HepG2 (cell line): ENCODE data around the gene SYAP1. TPM values are rescaled to one million over a fixed set of nuclear protein-coding genes. Genes with fewer than 3 reads are reported as not detected.

Experiments used
- ATAD3A ChIP-seq: sonication (generic); formaldehyde crosslinking; IDR thresholded peaks from 2 replicates; pipeline ENCODE4 v1.4.0; 2020; ENCODE audit warnings: missing genetic modification reagents
- BRCA1 ChIP-seq: sonication (generic); formaldehyde crosslinking; IDR thresholded peaks from 2 replicates; pipeline ENCODE4 v1.4.0; 2020; ENCODE audit warnings: missing genetic modification reagents
- GABPB1 ChIP-seq: IDR thresholded peaks from 2 replicates; pipeline ENCODE4 v1.6.1; 2016; ENCODE audit warnings: mild to moderate bottlenecking, missing genetic modification reagents, moderate library complexity, missing compliant biosample characterization
- polyA plus RNA-seq, 8 experiments: library from polyadenylated mRNA; depleted of rRNA in 3 of 8; stranded (reverse) in 7 of 8; unstranded in 1 of 8; fragments of >200 nt; fragmentation: Illumina TruSeq in 4 of 8; extraction: Trizol in 4 of 8; gene quantifications; 2 replicates each; pipeline versions ENCODE4 v1.2.1 to v1.2.3, GENCODE V29; 2011 to 2016; ENCODE audit warnings: low read depth in 4 of 8, missing spikeins in 1 of 8, mixed read lengths in 1 of 8; ENCODE audit not compliant: insufficient read depth in 1 of 8
- total RNA-seq, 5 experiments: library from RNA; depleted of rRNA; stranded (reverse); fragments of >200 nt; fragmentation: Illumina TruSeq; extraction: Trizol; gene quantifications; 2 replicates each; pipeline ENCODE4 v1.2.3, GENCODE V29; 2016; ENCODE audit warnings: low read depth in 1 of 5
- TF ChIP-seq, protein P1 (sequence below): sonication (generic); formaldehyde crosslinking; IDR thresholded peaks from 2 replicates; pipeline ENCODE4 v1.4.0; 2020; ENCODE audit warnings: mild to moderate bottlenecking, missing genetic modification reagents
- TF ChIP-seq, protein P2 (sequence below): sonication (generic); formaldehyde crosslinking; IDR thresholded peaks from 2 replicates; pipeline ENCODE4 v1.5.1; 2020; ENCODE audit warnings: mild to moderate bottlenecking, missing genetic modification reagents, borderline replicate concordance
- TF ChIP-seq, protein P3 (sequence below): IDR thresholded peaks from 2 replicates; pipeline ENCODE4 v1.6.1; 2016; ENCODE audit warnings: missing biosample characterization, missing genetic modification reagents, low read depth
- TF ChIP-seq, protein P4 (sequence below): sonication (generic); formaldehyde crosslinking; conservative IDR thresholded peaks from 2 replicates; pipeline ENCODE4 v1.8.0; 2022; ENCODE audit warnings: missing genetic modification reagents
- TF ChIP-seq, protein P5 (sequence below): sonication (generic); formaldehyde crosslinking; IDR thresholded peaks from 2 replicates; pipeline ENCODE4 v1.5.0; 2020; ENCODE audit warnings: mild to moderate bottlenecking, missing genetic modification reagents, borderline replicate concordance
- TF ChIP-seq, protein P6 (sequence below): IDR thresholded peaks from 2 replicates; pipeline ENCODE4 v1.6.1; 2016; ENCODE audit warnings: mild to moderate bottlenecking, missing biosample characterization, missing genetic modification reagents

SYAP1 gene
- total and polyA plus RNA-seq, 2 of the 13 experiments (the other 11 are each of a cell fraction or from before 2014, with no cell fraction given), result 4.9 to 18.5 TPM

DNA sequence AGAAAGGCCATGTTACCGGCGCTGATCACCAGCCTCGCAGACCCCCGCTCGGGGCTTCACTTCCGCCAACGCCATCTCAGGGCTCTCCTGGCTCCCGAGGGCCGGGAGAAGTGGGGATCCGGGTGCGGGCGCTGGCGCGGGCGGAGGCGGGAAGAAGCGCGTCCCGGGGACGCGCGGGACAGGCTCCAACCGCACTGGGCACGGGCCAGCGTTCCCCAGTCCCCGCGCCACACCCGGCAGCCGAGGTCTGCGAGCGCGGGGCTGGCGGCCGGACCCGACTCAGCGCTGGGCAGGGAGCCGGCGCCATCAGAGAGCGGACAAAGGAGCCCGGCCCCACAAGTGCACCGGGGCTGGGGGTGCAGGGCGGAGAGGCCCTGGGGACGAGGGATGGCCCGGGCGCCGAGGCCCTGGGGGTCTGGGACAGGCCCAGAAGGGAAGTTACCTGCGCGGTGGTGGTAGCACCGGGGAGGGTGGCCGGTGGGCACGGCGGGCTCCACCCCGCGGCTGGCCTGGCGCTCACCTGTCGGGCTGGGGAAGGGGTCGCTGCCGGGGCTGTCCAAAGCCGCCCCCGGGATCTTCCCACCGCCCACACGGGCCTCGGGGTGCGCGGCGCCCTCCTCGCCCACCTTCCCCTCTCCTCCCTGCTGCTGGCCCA lies 7.4 kb upstream of the SYAP1 start (continued):
- TF ChIP-seq, protein P1, sequence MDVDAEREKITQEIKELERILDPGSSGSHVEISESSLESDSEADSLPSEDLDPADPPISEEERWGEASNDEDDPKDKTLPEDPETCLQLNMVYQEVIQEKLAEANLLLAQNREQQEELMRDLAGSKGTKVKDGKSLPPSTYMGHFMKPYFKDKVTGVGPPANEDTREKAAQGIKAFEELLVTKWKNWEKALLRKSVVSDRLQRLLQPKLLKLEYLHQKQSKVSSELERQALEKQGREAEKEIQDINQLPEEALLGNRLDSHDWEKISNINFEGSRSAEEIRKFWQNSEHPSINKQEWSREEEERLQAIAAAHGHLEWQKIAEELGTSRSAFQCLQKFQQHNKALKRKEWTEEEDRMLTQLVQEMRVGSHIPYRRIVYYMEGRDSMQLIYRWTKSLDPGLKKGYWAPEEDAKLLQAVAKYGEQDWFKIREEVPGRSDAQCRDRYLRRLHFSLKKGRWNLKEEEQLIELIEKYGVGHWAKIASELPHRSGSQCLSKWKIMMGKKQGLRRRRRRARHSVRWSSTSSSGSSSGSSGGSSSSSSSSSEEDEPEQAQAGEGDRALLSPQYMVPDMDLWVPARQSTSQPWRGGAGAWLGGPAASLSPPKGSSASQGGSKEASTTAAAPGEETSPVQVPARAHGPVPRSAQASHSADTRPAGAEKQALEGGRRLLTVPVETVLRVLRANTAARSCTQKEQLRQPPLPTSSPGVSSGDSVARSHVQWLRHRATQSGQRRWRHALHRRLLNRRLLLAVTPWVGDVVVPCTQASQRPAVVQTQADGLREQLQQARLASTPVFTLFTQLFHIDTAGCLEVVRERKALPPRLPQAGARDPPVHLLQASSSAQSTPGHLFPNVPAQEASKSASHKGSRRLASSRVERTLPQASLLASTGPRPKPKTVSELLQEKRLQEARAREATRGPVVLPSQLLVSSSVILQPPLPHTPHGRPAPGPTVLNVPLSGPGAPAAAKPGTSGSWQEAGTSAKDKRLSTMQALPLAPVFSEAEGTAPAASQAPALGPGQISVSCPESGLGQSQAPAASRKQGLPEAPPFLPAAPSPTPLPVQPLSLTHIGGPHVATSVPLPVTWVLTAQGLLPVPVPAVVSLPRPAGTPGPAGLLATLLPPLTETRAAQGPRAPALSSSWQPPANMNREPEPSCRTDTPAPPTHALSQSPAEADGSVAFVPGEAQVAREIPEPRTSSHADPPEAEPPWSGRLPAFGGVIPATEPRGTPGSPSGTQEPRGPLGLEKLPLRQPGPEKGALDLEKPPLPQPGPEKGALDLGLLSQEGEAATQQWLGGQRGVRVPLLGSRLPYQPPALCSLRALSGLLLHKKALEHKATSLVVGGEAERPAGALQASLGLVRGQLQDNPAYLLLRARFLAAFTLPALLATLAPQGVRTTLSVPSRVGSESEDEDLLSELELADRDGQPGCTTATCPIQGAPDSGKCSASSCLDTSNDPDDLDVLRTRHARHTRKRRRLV (CRISPR knock-in tag), result no peak
- TF ChIP-seq, protein P2, sequence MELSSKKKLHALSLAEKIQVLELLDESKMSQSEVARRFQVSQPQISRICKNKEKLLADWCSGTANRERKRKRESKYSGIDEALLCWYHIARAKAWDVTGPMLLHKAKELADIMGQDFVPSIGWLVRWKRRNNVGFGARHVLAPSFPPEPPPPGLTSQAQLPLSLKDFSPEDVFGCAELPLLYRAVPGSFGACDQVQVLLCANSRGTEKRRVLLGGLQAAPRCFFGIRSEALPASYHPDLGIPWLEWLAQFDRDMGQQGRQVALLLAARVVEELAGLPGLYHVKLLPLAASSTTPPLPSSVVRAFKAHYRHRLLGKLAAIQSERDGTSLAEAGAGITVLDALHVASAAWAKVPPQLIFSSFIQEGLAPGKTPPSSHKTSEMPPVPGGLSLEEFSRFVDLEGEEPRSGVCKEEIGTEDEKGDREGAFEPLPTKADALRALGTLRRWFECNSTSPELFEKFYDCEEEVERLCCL, result no peak
- TF ChIP-seq, protein P3, sequence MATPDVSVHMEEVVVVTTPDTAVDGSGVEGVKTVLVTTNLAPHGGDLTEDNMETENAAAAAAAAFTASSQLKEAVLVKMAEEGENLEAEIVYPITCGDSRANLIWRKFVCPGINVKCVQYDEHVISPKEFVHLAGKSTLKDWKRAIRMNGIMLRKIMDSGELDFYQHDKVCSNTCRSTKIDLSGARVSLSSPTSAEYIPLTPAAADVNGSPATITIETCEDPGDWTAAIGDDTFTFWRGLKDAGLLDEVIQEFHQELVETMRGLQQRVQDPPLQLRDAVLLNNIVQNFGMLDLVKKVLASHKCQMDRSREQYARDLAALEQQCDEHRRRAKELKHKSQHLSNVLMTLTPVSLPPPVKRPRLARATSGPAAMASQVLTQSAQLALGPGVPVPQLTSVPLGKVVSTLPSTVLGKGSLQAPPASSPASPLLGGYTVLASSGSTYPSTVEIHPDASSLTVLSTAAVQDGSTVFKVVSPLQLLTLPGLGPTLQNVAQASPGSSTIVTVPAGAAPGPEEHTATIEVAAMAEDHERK, result no peak
- no peak for TF ChIP-seq BRCA1 (CRISPR knock-in tag)
- TF ChIP-seq, protein P4, sequence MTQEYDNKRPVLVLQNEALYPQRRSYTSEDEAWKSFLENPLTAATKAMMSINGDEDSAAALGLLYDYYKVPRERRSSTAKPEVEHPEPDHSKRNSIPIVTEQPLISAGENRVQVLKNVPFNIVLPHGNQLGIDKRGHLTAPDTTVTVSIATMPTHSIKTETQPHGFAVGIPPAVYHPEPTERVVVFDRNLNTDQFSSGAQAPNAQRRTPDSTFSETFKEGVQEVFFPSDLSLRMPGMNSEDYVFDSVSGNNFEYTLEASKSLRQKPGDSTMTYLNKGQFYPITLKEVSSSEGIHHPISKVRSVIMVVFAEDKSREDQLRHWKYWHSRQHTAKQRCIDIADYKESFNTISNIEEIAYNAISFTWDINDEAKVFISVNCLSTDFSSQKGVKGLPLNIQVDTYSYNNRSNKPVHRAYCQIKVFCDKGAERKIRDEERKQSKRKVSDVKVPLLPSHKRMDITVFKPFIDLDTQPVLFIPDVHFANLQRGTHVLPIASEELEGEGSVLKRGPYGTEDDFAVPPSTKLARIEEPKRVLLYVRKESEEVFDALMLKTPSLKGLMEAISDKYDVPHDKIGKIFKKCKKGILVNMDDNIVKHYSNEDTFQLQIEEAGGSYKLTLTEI (CRISPR knock-in tag), result no peak
- no peak for TF ChIP-seq ATAD3A (CRISPR knock-in tag)
- TF ChIP-seq, protein P5, sequence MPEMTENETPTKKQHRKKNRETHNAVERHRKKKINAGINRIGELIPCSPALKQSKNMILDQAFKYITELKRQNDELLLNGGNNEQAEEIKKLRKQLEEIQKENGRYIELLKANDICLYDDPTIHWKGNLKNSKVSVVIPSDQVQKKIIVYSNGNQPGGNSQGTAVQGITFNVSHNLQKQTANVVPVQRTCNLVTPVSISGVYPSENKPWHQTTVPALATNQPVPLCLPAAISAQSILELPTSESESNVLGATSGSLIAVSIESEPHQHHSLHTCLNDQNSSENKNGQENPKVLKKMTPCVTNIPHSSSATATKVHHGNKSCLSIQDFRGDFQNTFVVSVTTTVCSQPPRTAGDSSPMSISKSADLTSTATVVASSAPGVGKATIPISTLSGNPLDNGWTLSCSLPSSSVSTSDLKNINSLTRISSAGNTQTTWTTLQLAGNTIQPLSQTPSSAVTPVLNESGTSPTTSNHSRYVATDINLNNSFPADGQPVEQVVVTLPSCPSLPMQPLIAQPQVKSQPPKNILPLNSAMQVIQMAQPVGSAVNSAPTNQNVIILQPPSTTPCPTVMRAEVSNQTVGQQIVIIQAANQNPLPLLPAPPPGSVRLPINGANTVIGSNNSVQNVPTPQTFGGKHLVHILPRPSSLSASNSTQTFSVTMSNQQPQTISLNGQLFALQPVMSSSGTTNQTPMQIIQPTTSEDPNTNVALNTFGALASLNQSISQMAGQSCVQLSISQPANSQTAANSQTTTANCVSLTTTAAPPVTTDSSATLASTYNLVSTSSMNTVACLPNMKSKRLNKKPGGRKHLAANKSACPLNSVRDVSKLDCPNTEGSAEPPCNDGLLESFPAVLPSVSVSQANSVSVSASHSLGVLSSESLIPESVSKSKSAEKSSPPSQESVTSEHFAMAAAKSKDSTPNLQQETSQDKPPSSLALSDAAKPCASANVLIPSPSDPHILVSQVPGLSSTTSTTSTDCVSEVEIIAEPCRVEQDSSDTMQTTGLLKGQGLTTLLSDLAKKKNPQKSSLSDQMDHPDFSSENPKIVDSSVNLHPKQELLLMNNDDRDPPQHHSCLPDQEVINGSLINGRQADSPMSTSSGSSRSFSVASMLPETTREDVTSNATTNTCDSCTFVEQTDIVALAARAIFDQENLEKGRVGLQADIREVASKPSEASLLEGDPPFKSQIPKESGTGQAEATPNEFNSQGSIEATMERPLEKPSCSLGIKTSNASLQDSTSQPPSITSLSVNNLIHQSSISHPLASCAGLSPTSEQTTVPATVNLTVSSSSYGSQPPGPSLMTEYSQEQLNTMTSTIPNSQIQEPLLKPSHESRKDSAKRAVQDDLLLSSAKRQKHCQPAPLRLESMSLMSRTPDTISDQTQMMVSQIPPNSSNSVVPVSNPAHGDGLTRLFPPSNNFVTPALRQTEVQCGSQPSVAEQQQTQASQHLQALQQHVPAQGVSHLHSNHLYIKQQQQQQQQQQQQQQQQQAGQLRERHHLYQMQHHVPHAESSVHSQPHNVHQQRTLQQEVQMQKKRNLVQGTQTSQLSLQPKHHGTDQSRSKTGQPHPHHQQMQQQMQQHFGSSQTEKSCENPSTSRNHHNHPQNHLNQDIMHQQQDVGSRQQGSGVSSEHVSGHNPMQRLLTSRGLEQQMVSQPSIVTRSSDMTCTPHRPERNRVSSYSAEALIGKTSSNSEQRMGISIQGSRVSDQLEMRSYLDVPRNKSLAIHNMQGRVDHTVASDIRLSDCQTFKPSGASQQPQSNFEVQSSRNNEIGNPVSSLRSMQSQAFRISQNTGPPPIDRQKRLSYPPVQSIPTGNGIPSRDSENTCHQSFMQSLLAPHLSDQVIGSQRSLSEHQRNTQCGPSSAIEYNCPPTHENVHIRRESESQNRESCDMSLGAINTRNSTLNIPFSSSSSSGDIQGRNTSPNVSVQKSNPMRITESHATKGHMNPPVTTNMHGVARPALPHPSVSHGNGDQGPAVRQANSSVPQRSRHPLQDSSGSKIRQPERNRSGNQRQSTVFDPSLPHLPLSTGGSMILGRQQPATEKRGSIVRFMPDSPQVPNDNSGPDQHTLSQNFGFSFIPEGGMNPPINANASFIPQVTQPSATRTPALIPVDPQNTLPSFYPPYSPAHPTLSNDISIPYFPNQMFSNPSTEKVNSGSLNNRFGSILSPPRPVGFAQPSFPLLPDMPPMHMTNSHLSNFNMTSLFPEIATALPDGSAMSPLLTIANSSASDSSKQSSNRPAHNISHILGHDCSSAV, result no peak
- TF ChIP-seq, protein P6, sequence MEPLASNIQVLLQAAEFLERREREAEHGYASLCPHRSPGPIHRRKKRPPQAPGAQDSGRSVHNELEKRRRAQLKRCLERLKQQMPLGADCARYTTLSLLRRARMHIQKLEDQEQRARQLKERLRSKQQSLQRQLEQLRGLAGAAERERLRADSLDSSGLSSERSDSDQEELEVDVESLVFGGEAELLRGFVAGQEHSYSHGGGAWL (CRISPR knock-in tag), result no peak
- TF ChIP-seq GABPB1, result peak; percentile 63; the same call in 1 of the 2 replicates
